Measurements from ENCODE around the gene DICER1. TPM values are rescaled to one million over a fixed set of nuclear protein-coding genes. Genes with fewer than 3 reads are reported as not detected.
"Not testable (repeated sequence)": the region's sequence is repeated elsewhere in the genome, so short reads cannot be mapped to it uniquely, and the experiment has no call there.

Gene DICER1
- total RNA-seq, 1 donor from 2014 or later, result 70.1 TPM

DNA sequence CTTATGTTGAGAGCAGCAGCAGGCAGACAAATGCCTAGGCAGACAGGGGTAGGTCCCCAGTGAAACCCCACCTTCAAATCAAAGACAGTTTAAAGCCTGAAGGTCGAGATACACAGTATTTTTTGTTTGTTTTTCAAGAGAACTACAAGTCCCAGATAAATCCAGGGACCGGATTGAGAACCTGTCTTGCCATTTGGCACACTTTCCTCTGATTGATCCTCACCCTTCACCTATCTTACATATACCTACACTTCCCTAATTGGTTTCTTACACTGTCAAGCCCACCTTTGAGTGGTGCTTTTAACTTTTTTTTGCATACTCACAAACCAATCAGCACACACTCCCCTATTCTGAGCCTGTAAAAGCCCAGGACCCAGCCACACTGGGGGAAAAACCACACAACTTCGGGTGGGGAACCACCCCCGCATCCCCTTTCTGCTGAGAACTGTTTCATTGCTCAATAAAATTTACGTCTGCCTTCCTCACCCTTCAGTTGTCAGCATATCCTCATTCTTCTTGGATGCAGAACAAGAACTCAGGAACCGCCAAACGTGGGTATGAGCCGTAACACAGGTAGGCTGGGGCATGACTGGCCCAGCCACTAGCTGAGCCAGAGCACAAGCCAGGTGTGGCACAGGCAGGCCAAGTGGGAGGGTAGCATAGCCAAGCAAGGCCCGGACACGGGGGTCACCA, 11.1 kb downstream of the DICER1 start:
- no peak for DNase-seq

DNA sequence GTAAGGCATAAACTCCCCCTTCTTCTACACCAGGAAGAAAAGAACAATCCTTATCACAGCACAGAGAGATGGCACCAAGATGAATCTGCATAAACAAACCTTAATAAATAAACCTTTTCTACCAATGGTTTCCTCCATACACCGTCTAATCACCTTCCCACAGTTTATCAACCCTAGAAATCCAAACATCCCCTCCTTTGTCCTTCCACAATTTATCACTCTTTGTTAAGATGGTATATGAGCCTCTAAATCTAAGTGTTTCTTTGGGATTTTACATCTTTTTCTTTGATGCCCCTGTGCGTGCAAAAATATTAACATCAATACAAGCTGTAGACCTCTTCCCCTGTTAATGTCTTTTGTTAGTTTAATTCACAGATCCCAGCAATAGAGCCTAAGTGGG, 12.5 kb downstream of the DICER1 start:
- no peak for DNase-seq

DNA sequence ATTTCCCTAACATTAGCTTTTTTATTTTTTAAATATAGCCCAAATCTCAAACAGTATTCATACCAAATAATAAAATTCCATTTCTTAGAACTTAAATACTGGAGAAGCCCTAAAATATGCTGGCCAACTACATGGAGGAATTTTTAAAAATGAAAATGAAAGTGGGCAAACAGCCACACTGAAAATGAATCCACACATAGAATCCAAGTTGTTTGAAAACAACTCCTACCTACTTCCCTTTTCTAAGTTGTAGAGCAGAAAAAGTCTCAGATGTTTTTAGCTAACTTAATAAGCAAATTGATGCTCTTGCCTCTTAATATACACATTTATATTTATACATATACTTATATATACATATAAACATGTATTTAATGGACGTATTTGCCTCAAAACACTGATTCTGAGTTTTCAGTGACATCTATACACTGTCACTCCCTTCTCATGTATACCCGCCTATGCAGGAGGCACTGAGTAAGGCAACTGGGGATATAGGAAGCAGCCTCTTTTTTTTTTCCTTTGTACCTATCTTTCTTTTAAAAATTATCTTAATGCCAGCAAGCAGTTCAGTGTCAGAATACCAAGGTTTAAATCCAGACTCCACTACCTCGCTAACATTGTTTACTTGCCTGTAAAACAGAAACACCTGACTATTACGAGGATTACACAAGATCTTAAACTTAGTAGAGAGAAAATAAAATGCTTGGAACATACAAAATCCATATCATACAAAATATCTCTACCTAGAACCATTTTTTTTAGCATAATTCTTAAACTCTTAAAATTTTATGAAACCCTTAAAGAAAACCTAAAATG, 13.3 kb downstream of the DICER1 start:
- DNase-seq, result no peak

DNA sequence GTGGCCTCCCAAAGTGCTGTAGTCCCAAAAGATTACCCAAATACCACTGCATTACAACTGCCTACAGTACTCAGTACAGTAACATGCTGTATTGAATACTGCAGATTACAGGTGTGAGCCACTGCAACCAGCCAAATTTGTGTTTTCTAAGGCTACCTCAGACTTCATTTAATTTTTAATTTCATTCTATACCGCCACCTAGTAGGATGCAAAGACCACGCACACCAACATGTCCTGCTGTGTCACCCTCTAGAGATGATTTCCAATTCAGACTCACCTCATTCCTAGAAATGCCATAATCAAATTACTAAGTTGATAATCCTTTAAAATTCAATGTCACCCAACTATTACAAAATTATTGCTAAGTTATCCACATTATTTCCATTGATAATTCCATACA, 15.1 kb downstream of the DICER1 start:
- DNase-seq, result no peak

DNA sequence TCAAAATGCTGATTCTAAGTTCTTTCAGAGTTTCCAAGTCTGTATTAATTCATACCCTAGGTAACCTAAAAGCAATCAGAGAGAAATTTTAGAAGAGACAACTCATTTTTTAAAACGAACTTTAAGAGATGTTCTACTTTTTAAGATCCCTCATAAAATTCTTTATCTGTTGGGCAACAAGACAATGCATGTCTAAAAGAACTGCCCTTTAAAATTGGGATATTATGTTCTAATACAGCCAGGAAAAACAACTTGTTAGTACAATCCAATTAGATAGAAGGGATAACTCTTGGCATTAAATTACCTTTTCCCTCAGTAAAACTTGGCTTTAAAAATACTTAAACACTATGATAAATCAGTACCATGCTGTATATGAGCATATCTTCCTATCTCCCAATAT, 15.6 kb downstream of the DICER1 start:
- no peak for DNase-seq

DNA sequence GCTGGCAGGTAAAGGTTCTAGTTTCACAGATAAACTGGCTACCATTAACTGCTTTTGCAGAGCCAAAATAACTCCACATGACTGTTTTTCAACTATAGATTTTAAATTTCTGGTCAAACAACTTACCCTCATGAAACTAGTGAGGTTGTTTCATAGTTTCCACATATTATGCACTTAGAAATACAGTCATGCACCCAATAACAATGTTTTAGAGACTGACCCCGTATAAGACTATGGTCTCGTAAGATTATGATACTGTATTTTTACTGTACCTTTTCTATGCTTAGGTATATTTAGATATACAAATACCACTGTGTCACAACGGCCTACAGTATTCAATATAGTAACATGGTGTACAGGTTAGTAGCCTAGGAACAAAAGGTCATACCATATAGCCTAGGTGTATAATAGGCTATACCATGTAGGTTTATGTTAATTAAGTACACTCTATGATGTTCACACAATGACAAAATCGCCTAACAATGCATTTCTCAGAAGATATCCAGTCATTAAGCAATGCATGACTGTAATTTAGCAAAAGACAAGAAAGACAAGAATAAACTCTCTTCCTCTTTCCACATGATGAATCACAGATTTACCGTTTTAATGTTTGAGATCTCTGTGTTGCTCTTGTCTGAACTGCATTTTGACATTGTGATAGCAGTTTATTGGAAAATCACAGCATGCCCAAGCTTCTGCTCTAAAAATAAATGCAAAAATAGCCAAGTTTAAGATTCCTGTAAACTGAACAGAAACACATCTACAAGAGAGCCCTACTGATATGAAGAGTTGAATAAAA, 17.1 kb downstream of the DICER1 start:
- DNase-seq, result no peak

DNA sequence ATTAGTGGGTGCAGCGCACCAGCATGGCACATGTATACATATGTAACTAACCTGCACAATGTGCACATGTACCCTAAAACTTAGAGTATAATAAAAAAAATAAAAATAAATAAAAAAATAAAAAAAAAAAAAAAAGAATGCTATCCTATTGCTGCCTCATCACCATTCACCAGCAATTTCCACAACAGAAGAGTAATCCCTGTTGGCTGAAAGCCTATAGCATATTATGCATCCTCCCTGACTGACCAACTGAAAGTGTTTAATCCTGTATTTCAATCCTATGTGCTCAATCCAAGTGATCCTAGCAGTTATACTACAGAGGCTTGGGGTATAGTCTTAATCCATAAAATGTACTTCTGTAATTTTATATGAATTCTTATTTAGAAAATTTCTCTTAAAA, 18.5 kb downstream of the DICER1 start:
- DNase-seq, result no peak

DNA sequence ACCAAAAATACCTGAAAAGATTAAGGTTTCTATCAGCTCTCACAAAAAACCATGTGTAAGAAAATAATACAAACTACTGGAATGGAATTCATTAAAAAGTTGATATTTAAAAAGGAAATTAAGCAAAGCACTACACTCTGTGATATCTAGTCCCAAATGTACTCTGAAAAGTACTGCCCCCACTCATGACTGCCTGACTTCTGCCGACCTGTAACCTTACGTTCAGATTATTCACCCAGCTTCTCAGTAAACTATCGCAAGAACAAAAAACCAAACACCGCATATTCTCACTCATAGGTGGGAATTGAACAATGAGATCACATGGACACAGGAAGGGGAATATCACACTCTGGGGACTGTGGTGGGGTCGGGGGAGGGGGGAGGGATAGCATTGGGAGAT, 18.9 kb downstream of the DICER1 start:
- DNase-seq, result not testable (repeated sequence)

DNA sequence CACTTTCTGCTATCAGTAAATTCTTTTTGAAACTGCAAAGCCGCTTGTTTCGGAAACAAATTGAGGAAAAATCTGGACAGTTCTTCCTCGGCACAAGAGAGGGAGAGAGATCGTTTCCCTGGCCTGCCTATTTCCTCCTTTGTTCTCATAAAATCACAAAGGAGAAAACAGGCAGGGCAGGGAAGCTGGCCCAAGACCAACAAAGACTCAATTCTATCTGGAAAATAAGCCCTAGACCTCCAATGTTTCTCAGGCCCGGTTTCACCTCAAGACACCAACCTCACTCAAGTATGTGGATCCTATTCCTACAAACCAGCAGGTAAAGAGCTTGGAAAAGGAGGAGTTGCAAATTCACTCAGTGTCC, 19.5 kb downstream of the DICER1 start:
- DNase-seq, result no peak

DNA sequence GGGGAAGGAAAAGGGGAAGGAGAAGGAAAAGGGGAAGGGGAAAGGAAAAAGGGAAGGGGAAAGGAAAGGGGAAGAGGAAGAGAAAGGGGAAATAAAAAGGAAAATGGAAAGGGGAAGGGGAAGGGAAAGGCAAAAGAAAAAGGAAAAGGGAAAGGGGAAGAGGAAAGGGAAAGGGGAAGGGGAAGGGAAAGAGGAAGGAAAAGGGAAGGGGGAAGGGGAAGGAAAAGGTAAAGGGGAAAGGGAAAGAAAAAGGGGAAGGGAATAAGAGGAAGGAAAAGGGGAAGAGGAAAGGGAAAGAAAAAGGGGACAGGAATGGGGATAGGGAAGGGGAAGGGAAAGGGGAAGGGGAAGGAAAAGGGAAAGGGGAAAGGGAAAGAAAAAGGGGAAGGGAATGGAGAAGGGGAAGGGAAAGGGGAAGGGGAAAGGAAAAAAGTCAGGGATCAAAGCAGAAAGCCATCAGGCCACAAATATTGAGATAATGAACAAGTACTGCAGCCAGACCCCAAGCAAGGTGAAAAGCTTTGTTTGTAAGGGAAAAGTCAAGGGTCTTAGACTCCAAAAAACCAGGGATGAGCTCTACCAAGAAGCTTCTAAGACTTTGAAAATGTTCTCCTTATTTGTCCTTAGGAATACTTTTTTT, 20.0 kb downstream of the DICER1 start:
- DNase-seq, result no peak

DNA sequence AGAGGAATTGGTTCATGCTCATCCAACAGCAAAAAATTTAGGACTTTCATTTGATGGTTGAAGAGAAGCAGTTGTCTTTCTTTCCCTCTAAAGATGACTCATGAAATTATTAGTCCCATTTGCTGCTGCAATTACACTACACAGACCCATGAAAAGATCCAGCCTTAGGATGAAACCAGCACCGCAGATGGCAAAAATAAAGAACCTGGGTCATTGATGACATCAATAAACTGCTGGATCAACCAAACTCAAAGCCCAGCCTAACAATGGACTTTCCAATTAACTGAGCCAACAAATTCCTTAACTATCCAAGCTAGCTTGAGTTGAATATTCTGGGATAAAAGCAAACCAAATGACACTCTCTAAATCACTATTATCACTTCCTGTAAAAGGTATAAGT, 20.7 kb downstream of the DICER1 start:
- DNase-seq, result no peak

DNA sequence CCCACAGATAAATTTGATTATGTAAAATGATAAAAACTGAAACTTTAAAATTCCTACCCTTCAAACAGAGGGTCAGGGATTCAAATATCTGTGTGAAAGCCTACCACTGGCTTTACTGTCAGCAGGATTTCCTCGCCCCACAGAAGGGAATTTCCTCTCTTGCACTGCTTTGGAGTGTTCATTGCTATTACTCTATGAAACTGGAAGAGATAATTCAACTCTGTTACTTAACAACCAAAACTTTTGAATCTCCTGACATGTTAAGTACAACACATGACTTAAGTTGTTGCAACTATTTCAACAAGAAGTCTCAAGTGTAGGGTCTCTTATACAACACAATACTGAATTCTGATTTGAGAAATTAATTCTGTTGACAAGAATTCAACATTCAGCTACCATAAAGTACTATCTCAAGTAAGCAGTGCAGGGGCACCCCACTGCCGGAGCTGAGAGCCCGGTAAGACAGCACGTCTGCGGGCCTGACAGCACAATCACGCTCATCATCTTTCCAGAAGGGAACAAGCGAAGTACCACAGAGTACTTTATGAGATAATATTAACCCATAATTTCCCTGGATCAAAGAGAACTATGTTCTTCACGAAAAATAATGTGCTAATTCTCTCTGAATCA, 22.9 kb downstream of the DICER1 start:
- no peak for DNase-seq

DNA sequence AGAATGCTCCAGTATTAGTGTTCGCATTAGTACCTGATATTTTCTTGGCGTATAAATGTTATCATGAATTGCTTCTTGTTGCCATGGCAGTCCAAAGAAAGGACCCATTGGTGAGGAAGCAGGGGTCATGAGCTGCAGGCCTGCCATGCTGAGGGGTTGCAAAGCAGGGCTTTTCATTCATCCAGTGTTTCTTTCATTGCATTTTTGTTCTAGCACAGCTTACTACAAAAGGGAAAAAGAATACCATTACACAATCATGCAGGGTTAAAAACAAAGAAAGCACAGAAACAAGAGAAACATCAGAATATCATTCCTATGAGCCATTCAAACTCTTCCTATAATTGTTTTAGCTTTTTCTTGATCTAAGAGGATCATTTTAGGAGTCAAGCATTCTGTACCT, 24.0 kb downstream of the DICER1 start:
- no peak for DNase-seq

DNA sequence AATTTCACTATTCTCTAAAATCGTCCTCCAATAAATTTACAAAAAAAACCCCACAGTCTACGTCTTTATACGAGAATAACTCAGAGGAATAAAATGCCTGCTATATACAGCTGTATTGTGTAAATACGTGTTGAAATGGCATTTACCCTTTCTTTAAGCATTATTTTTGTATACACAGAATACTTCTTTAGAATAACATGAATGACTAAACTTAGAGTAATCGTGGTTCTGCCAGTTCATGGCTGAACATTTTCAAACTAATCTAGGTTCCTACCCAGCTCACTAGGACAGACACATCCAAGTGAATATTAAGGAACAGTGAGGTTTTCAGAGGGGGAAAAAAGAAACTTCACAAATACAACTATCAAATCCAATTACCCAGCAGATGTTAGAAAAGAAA, 24.6 kb downstream of the DICER1 start:
- DNase-seq, result no peak

DNA sequence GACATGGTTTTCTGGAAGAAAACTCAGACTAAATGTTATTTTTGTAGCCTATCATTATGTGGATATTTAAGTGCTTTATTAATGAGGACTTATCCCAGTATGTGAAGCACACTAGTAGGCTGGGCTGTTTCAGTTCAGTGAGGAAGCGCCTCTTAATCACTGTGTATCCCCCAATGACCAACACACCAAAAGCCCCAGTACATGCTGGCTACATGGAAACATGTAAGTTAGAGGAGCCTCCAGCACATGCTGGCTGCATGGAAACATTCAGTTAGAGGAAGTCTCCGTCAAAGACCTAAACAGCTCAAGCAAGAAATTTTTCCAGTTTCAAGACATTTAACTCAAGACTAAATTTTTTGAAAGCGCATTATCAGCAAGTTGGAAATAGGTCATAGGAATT, 26.8 kb downstream of the DICER1 start:
- no peak for DNase-seq

DNA sequence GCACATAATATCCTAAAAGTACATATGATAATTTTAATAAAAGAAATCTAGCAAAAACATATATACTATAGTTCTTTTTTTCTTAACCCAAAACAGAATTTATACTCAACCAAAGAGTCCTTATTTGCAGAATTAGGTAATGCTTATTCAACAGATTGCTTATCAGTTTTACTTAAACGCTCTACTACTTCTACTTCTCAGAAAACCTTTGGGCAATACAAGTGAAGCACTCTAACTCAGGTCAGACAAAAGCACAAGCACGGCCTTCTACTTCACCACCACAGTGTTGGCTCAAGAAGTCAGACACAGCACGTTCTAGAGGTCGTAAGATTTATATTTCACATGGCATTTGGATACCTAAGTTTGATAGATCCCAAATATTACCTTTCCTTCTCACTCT, 29.2 kb downstream of the DICER1 start:
- DNase-seq, result no peak

DNA sequence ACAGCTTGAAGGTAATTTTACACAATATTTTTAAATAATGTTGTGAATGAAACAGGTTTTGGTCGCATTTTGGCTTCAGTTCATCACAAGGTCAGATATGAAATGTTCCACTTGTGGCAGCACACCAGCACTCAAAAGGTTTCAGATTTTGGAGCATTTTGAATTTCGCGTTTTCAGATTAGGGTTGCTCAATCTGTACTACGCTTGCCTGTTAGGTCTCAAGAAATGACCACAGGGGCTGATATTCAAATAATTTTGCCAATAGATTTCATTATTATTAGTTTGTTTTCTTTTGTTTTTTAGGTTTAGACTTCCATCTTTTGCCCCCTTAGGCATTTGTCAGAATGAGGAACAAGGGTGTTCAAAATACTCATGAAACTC, 29.8 kb downstream of the DICER1 start:
- DNase-seq, result no peak

DNA sequence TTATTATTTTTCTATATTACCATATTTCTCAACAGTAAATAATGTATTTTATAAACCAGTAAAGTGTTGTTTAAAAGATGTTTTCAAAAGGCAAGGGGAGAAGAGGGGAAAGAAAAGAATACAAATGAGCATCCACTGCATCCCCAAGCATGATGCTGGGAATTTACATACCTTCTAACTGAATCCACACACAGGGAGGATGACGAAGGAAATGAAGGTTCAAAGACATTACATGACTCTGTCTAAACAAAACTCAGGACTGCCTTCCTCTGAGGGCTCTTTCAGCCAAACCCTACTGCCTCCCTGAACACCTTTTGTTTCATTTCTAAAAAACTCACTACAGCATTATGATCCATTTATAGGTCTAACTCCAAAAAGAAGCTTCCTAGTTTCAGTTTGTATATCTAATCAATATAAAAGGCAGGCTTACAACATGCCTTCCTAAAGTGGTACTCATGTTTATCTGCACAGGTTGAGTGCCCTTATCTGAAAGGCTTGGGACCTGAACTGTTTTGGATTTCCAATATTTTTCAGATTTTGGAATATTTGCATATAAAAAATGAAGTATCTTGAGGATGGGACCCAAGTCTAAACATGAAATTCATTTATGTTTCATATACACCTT, 30.3 kb downstream of the DICER1 start:
- DNase-seq, result no peak

DNA sequence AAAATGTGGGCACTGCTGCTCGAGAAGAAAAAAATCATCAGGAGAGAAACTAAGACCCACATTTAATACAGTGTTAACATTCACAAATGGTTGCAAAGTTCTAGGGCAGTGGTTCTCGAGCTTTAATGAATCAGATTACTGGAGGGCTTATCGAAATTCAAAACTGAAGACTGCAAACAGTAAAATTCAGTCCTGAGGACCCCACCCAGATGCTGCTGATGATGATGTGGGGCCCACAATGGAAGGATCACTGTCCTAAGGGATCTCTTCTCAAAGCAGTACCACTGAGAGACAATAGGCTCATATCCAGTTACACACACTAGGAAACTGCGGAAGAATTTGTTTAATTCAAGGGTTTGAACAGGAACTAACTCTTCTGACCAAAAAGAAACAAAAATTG, 31.4 kb downstream of the DICER1 start:
- DNase-seq, result no peak

DNA sequence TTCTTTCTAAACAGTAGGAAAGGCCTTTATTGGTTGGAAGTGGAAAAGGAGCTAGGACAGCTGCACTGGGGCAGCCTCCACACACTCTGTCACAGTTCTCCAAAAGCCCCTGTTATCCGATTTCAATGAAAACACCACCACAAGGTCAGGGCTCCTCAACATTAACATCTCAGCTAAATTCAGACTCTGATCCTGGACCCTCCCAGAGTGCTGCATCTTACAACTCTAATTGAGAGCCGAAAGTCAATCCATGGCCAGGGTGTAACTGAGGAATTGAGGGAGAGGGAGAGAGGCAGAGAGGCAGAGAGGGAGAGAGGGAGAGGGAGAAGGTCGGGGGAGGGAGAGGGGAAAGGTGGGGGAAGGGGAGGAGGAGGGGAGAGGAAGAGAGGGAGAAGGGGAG, 32.1 kb downstream of the DICER1 start:
- no peak for DNase-seq

DNA sequence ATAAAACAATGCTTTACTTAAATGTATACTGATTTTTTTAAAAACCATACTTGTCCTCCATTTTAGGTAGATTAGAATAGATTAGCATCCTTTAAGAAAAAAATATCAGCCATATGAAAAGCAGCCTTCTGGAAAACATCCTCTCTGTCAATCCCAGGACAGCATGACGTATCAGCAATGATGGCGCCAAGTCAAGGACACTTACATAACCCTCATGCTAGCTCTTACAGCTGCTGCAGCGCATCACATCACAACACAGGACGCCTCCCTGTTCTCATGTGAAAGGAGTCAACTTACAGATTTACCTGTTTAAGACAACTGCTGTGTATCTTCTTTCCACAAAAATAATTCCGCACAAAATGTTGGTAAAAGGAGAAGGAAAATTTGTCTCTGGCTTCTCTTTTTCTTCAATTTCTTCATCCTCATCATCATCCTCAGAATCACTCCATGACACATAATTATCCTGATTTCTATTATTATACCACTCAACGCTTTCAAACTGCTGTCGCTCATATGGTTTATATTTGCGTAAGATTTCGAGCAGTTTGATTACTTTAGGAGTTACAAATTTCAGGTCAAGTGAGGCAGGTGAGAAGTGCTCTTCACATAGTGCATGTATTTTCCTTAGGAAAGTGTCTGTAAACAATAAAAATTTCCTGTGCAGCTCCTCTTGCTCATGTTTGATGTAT, 33.3 kb downstream of the DICER1 start:
- DNase-seq, result no peak
